OCI-LY7 (cell line): ENCODE data around the gene PLPP3. TPM values are rescaled to one million over a fixed set of nuclear protein-coding genes. Genes with fewer than 3 reads are reported as not detected.

Experiments
- small RNA-seq: library from RNA; depleted of rRNA; stranded (forward); fragments of <200 nt; gene quantifications from one replicate; pipeline ENCODE3, GENCODE V24; 2014
- total RNA-seq, 2 experiments: library from RNA; depleted of rRNA in 1 of 2; stranded (reverse); fragments of >200 nt in 1 of 2; shearing (Covaris generic) in 1 of 2; gene quantifications; 2 replicates each; pipeline ENCODE4 v1.2.3, GENCODE V29; 2014 to 2022

Gene PLPP3
- total RNA-seq, 2 experiments from 2014 or later: 0.92 to 1.7 TPM

Small RNAs within 50 kb of the gene (small RNA-seq; reads per million reads assigned to genes)
- gene AC099789.1: not detected

Other genes starting within 250 kb of the PLPP3 start
- not detected in 2 replicates for gene PRKAA2, start 65.8 kb upstream of the PLPP3 start, total RNA-seq (2014; rRNA removed; shearing (Covaris generic))
- gene PRKAA2, start 65.8 kb upstream of the PLPP3 start, total RNA-seq (2022): not detected in 2 replicates
- not detected in 2 replicates for gene FYB2, start 239.8 kb upstream of the PLPP3 start, total RNA-seq (2014; rRNA removed; shearing (Covaris generic))
- not detected in 2 replicates for gene FYB2, start 239.8 kb upstream of the PLPP3 start, total RNA-seq (2022)